B cell (primary cell): Measurements from ENCODE around the gene PTBP3. TPM values are rescaled to one million over a fixed set of nuclear protein-coding genes. Genes with fewer than 3 reads are reported as not detected.

Source experiments
- ATAC-seq: fragments of 200-7000 bp; cut with Tn5 transposase; one replicate; pipeline ENCODE4 v1.10.0; 2021; ENCODE audit warnings: low read depth, mild to moderate bottlenecking, moderate number of reproducible peaks, moderate library complexity
- CTCF ChIA-PET: fragments of 350-600 bp; sonication (Branson Sonifier 250); formaldehyde crosslinking; loops from one replicate; lab custom pipeline; 2021; ENCODE audit warnings: antibody characterized with exemption, inconsistent platforms; lab: Charles Lee
- POLR2A ChIA-PET: fragments of 350-600 bp; sonication (Branson Sonifier 250); formaldehyde crosslinking; loops from one replicate; lab custom pipeline; 2021; ENCODE audit warnings: antibody characterized with exemption; lab: Charles Lee
- DNase-seq: peaks from one replicate; pipeline ENCODE4 v3.0.0; 2013
- H2AFZ ChIP-seq: 2 replicates; pipeline ENCODE4 v1.6.1; 2012; ENCODE audit warnings: mild to moderate bottlenecking, low read depth, low read length; ENCODE audit not compliant: insufficient read depth, poor library complexity, severe bottlenecking
- H3K27ac ChIP-seq, 2 donors: 1 replicate in 1 of 2; 2 replicates in 1 of 2; pipeline ENCODE4 v1.5.1; 2012 to 2013; ENCODE audit warnings: low read length in 2 of 2, mild to moderate bottlenecking in 2 of 2, moderate library complexity in 1 of 2
- H3K27me3 ChIP-seq, 4 experiments: fragments of 200-600 bp in 1 of 4; sonication (generic) in 1 of 4; replicated peaks in 1 of 4; 1 replicate in 2 of 4; 2 replicates in 2 of 4; pipeline versions ENCODE4 v1.6.1 to v1.7.0; 2013 to 2016; ENCODE audit warnings: low read length in 3 of 4, mild to moderate bottlenecking in 2 of 4, mixed read lengths in 1 of 4, moderate library complexity in 1 of 4; ENCODE audit not compliant: insufficient read depth in 4 of 4, control insufficient read depth in 3 of 4; ENCODE audit errors: control extremely low read depth in 1 of 4
- H3K36me3 ChIP-seq, 2 experiments: replicated peaks in 1 of 2; 1 replicate in 1 of 2; 2 replicates in 1 of 2; pipeline versions ENCODE4 v1.6.1 to v1.7.1; 2013; ENCODE audit warnings: low read length in 1 of 2; ENCODE audit not compliant: insufficient read depth in 2 of 2, control insufficient read depth in 1 of 2; ENCODE audit errors: control extremely low read depth in 1 of 2, extremely low read depth in 1 of 2
- H3K4me1 ChIP-seq, 2 donors: fragments of 200-600 bp in 1 of 2; sonication (generic) in 1 of 2; 1 replicate in 1 of 2; 2 replicates in 1 of 2; pipeline versions ENCODE4 v1.5.1 to v1.6.1; 2013 to 2017; ENCODE audit warnings: low read length in 2 of 2; ENCODE audit not compliant: control insufficient read depth in 2 of 2, insufficient read depth in 2 of 2
- H3K4me2 ChIP-seq: replicated peaks from 2 replicates; pipeline ENCODE3; 2012; ENCODE audit warnings: mild to moderate bottlenecking, low read depth, low read length; ENCODE audit not compliant: poor library complexity, severe bottlenecking
- H3K4me3 ChIP-seq, 5 experiments: fragments of 200-600 bp in 1 of 5; sonication (generic) in 1 of 5; 1 replicate in 3 of 5; 2 replicates in 2 of 5; pipeline versions ENCODE4 v1.5.1 to v1.7.0; 2011 to 2016; ENCODE audit warnings: low read length in 4 of 5, mild to moderate bottlenecking in 4 of 5, low read depth in 2 of 5, control low read depth in 1 of 5, moderate library complexity in 1 of 5; ENCODE audit not compliant: insufficient read depth in 1 of 5; ENCODE audit errors: control extremely low read depth in 1 of 5, extremely low read depth in 1 of 5
- H3K79me2 ChIP-seq: fragments of 200-600 bp; sonication (generic); one replicate; pipeline ENCODE4 v1.6.0; 2016; ENCODE audit warnings: low read length; ENCODE audit not compliant: control insufficient read depth, insufficient read depth
- H3K9ac ChIP-seq: fragments of 200-600 bp; sonication (generic); 2 replicates; pipeline ENCODE4 v1.6.1; 2017; ENCODE audit warnings: mild to moderate bottlenecking, low read length, moderate library complexity
- H3K9me3 ChIP-seq, 3 donors: one replicate each; pipeline versions ENCODE4 v1.6.1 to v1.7.1; 2013; ENCODE audit warnings: low read length in 2 of 3; ENCODE audit not compliant: control insufficient read depth in 2 of 3, insufficient read depth in 1 of 3; ENCODE audit errors: control extremely low read depth in 1 of 3
- H4K20me1 ChIP-seq: 2 replicates; pipeline ENCODE4 v1.6.0; 2012; ENCODE audit warnings: mild to moderate bottlenecking, low read length; ENCODE audit not compliant: insufficient read depth, control insufficient read depth, poor library complexity, severe bottlenecking
- H3K27ac Mint-ChIP-seq: one replicate; pipeline ENCODE4 v1.8.0; 2021; ENCODE audit warnings: mixed read lengths
- H3K27me3 Mint-ChIP-seq: one replicate; pipeline ENCODE4 v1.8.0; 2021; ENCODE audit warnings: mixed read lengths
- H3K4me1 Mint-ChIP-seq: one replicate; pipeline ENCODE4 v1.8.0; 2021; ENCODE audit warnings: mixed read lengths
- H3K4me3 Mint-ChIP-seq: one replicate; pipeline ENCODE4 v1.8.0; 2021; ENCODE audit warnings: mixed read lengths
- H3K9me3 Mint-ChIP-seq: one replicate; pipeline ENCODE4 v1.8.0; 2022; ENCODE audit warnings: mixed read lengths; ENCODE audit not compliant: insufficient read depth
- CTCF ChIP-seq: fragments of 200-600 bp; IDR thresholded peaks from one replicate; pipeline ENCODE4 v1.8.0; 2022; ENCODE audit warnings: antibody characterized with exemption, mild to moderate bottlenecking
- EZH2 ChIP-seq: IDR thresholded peaks from 2 replicates; pipeline ENCODE4 v1.6.1; 2012; ENCODE audit warnings: borderline replicate concordance, low read depth, mild to moderate bottlenecking, moderate library complexity, low read length; ENCODE audit not compliant: insufficient read depth, poor library complexity, severe bottlenecking
- WGBS: methylation state at CpG from one replicate; pipeline ENCODE4 v1.1.5; 2013; ENCODE audit warnings: missing lambda C conversion rate; ENCODE audit not compliant: insufficient coverage; 5-methylcytosine and 5-hydroxymethylcytosine counted together
- intact Hi-C: fragments of 100-400 bp; cut with micrococcal nuclease; formaldehyde crosslinking; loops from one replicate; pipeline ENCODE4 v1.10.0; 2022
- polyA plus RNA-seq: library from polyadenylated mRNA; depleted of rRNA; stranded (reverse); fragments of >200 nt; gene quantifications from 2 replicates; pipeline ENCODE4 v1.2.3, GENCODE V29; 2012
- total RNA-seq, 2 donors: library from RNA; stranded (reverse); fragments of 120-200 nt in 1 of 2; gene quantifications; 1 replicate in 1 of 2; 2 replicates in 1 of 2; pipeline versions ENCODE4 v1.2.3 to v1.2.4, GENCODE V29; 2013 to 2022

Gene PTBP3
- total and polyA plus RNA-seq, 2 donors (not counting 1 experiment from before 2014, with no cell fraction given): 22.8 to 133 TPM

- H3K27me3 Mint-ChIP-seq: no peaks in the 10 kb centered on the region
- DNase-seq (no peak), ATAC-seq (no peak)
- Histone ChIP-seq H3K9me3 (no peaks in the 10 kb centered on the region), H4K20me1 (peaks cover 14% of the 10 kb centered on the region), H3K4me1 (no peaks in the 10 kb centered on the region), H3K27me3 (no peaks in the 10 kb centered on the region), H2AFZ (no peak overlapping the region), H3K9ac (no peak overlapping the region), H3K79me2 (peaks cover 6% of the 10 kb centered on the region), H3K4me2 (no peak overlapping the region), H3K4me3 (no peak overlapping the region), H3K36me3 (peaks cover 0 to 32% of the 10 kb centered on the region in 2 experiments), H3K27ac (no peak overlapping the region)
- intact Hi-C loops: no loop called here
- POLR2A ChIA-PET: no interaction called here
- H3K4me1 Mint-ChIP-seq: no peaks in the 10 kb centered on the region
- H3K27ac Mint-ChIP-seq: no peak overlapping the region
- no CpG with 5 or more reads among the region's 1 CpG for WGBS
- H3K9me3 Mint-ChIP-seq: no peaks in the 10 kb centered on the region
- TF ChIP-seq CTCF (no peak), EZH2 (no peak)
- CTCF ChIA-PET: interaction anchor here (1.3 kb wide), 1 partner anchor 92 kb away, joined by 6 read pairs; no protein-coding TSS in a partner anchor
- no peak overlapping the region for H3K4me3 Mint-ChIP-seq
Observed at GRCh38 chr9:112233769-112234168, 99.7 kb downstream of the PTBP3 start.

GRCh38 chr9:112232233-112232632 lies 101.2 kb downstream of the PTBP3 start:
- no peaks in the 10 kb centered on the region for H3K4me1 Mint-ChIP-seq
- intact Hi-C loops: no loop called here
- ChIA-PET CTCF (interaction anchor here (0.7 to 1.4 kb wide), 2 partner anchors 31 to 134 kb away, joined by 3 read pairs; no protein-coding TSS in a partner anchor), POLR2A (no interaction called here)
- H3K27ac ChIP-seq: no peak overlapping the region
- no peak for ATAC-seq
- H3K9me3 Mint-ChIP-seq: no peaks in the 10 kb centered on the region
- peaks cover under 1 to 43% of the 10 kb centered on the region in 2 experiments for H3K36me3 ChIP-seq
- no peaks in the 10 kb centered on the region for H3K9me3 ChIP-seq
- H3K27ac Mint-ChIP-seq: no peak overlapping the region
- no peaks in the 10 kb centered on the region for H3K4me1 ChIP-seq
- no peak overlapping the region for H3K4me2 ChIP-seq
- peaks cover 6% of the 10 kb centered on the region for H3K79me2 ChIP-seq
- WGBS: 80% methylated on average over 1 of the region's 1 CpG
- H3K9ac ChIP-seq: no peak overlapping the region
- H2AFZ ChIP-seq: no peak overlapping the region
- DNase-seq: no peak
- H3K4me3 ChIP-seq: no peak overlapping the region
- H3K4me3 Mint-ChIP-seq: no peak overlapping the region
- H4K20me1 ChIP-seq: peaks cover 8% of the 10 kb centered on the region
- H3K27me3 Mint-ChIP-seq: no peaks in the 10 kb centered on the region
- no peak for TF ChIP-seq EZH2
- peak; percentile 2 for TF ChIP-seq CTCF
- no peaks in the 10 kb centered on the region for H3K27me3 ChIP-seq
